HEK293 (cell line): ENCODE measurements around the gene CHST7.

ENCODE experiments used
- CTCF ChIP-seq: fragments of 450-650 bp; formaldehyde crosslinking; IDR thresholded peaks from 2 replicates; pipeline ENCODE4 v1.5.1; 2016; ENCODE audit warnings: missing biosample characterization, missing genetic modification characterization
- ZNF155 ChIP-seq: fragments of 450-650 bp; formaldehyde crosslinking; IDR thresholded peaks from 2 replicates; pipeline ENCODE4 v1.5.1; 2016; ENCODE audit warnings: missing biosample characterization, missing genetic modification characterization
- ZNF274 ChIP-seq, 2 experiments: fragments of 200-500 bp in 1 of 2; fragments of 450-650 bp in 1 of 2; sonication (Bioruptor generic) in 1 of 2; formaldehyde crosslinking in 1 of 2; IDR thresholded peaks; 2 replicates each; pipeline versions ENCODE4 v1.5.1 to v1.6.1; 2014 to 2016; ENCODE audit warnings: borderline replicate concordance in 1 of 2, inconsistent platforms in 1 of 2, low read length in 1 of 2, missing biosample characterization in 1 of 2, missing genetic modification characterization in 1 of 2
- ZNF544 ChIP-seq: fragments of 450-650 bp; formaldehyde crosslinking; IDR thresholded peaks from 2 replicates; pipeline ENCODE4 v1.5.0; 2017; ENCODE audit warnings: missing biosample characterization, missing genetic modification characterization
- ZNF792 ChIP-seq: fragments of 450-650 bp; formaldehyde crosslinking; IDR thresholded peaks from 2 replicates; pipeline ENCODE4 v1.5.1; 2016; ENCODE audit warnings: missing biosample characterization, missing genetic modification characterization
- ZSCAN16 ChIP-seq: fragments of 450-650 bp; formaldehyde crosslinking; IDR thresholded peaks from 2 replicates; pipeline ENCODE4 v1.5.1; 2016; ENCODE audit warnings: missing biosample characterization, missing genetic modification characterization

GRCh38 chrX:46647251-46647650, 73.7 kb downstream of the CHST7 start:
- TF ChIP-seq CTCF (tag by site-specific recombination) (no peak), ZNF544 (no peak), ZNF274 (IDR thresholded peaks at IDR 0.05; ENCODE audit: low read length) (no peak), ZNF274 (tag by site-specific recombination; IDR thresholded peaks at IDR 0.05; ENCODE audit: borderline replicate concordance) (no peak), ZNF792 (no peak), ZSCAN16 (tag by site-specific recombination) (no peak), ZNF155 (tag by site-specific recombination) (no peak)
